ENCODE measurements around the gene MDGA2. TPM values are rescaled to one million over a fixed set of nuclear protein-coding genes. Genes with fewer than 3 reads are reported as not detected.
"Not testable (repeated sequence)": the region's sequence is repeated elsewhere in the genome, so short reads cannot be mapped to it uniquely, and the experiment has no call there.

The MDGA2 gene
- total RNA-seq, 1 donor = not detected

- TF ChIP-seq CTCF (IDR thresholded peaks at IDR 0.05; ENCODE audit: insufficient read depth, low read length) = no peak
- H3K4me3 ChIP-seq (ENCODE audit: low read depth, low read length) = no peak overlapping the region
- DNase-seq (ENCODE audit: low read depth) = no peak
Observed at GRCh38 chr14:47252802-47253201, 422.6 kb downstream of the MDGA2 start.

- DNase-seq (ENCODE audit: low read depth) = no peak
- H3K4me3 ChIP-seq (ENCODE audit: low read depth, low read length) = no peak overlapping the region
- no peak for TF ChIP-seq CTCF (IDR thresholded peaks at IDR 0.05; ENCODE audit: insufficient read depth, low read length)
Observed at GRCh38 chr14:47246367-47246766, 429.0 kb downstream of the MDGA2 start.

GRCh38 chr14:47242579-47242978 lies 432.8 kb downstream of the MDGA2 start:
- not testable (repeated sequence) for DNase-seq (ENCODE audit: low read depth)

GRCh38 chr14:47240748-47241437 lies 434.5 kb downstream of the MDGA2 start:
- no peak for TF ChIP-seq CTCF (IDR thresholded peaks at IDR 0.05; ENCODE audit: insufficient read depth, low read length)
- DNase-seq (ENCODE audit: low read depth) = no peak
- H3K4me3 ChIP-seq (ENCODE audit: low read depth, low read length) = no peak overlapping the region

More at GRCh38 chr14:47242579-47242978, 432.8 kb downstream of the MDGA2 start:
- not testable (repeated sequence) for H3K4me3 ChIP-seq (ENCODE audit: low read depth, low read length)

- DNase-seq (ENCODE audit: low read depth) = no peak
- H3K4me3 ChIP-seq (ENCODE audit: low read depth, low read length) = no peak overlapping the region
- no peak for TF ChIP-seq CTCF (IDR thresholded peaks at IDR 0.05; ENCODE audit: insufficient read depth, low read length)
Observed at GRCh38 chr14:47235619-47236018, 439.8 kb downstream of the MDGA2 start.

GRCh38 chr14:47226877-47227520 lies 448.4 kb downstream of the MDGA2 start:
- no peak overlapping the region for H3K4me3 ChIP-seq (ENCODE audit: low read depth, low read length)
- no peak for TF ChIP-seq CTCF (IDR thresholded peaks at IDR 0.05; ENCODE audit: insufficient read depth, low read length)
- DNase-seq (ENCODE audit: low read depth) = no peak

GRCh38 chr14:47223656-47224055 lies 451.7 kb downstream of the MDGA2 start:
- no peak for TF ChIP-seq CTCF (IDR thresholded peaks at IDR 0.05; ENCODE audit: insufficient read depth, low read length)
- H3K4me3 ChIP-seq (ENCODE audit: low read depth, low read length) = no peak overlapping the region
- DNase-seq (ENCODE audit: low read depth) = no peak

All from fibroblast of the aortic adventitia (primary cell).